IPS DF 4.7 (cell line): Measurements from ENCODE around the gene HMHB1.
A peak's percentile ranks its signal among the peaks of the same experiment; 100 is the strongest.
"Not testable (repeated sequence)": the region's sequence is repeated elsewhere in the genome, so short reads cannot be mapped to it uniquely, and the experiment has no call there.

Experiments used
- DNase-seq: peaks from one replicate; pipeline ENCODE4 v3.0.0-alpha.2; 2013; ENCODE audit warnings: low spot score; ENCODE audit errors: extremely low read depth

HMHB1 gene

GRCh38 chr5:143801252-143801939 lies 10.6 kb upstream of the HMHB1 start:
- no peak for DNase-seq

- no peak for DNase-seq
Measured at GRCh38 chr5:143805861-143806260, 6.1 kb upstream of the HMHB1 start.

- no peak for DNase-seq
Measured at GRCh38 chr5:143806579-143806978, 5.4 kb upstream of the HMHB1 start.

- no peak for DNase-seq
Measured at GRCh38 chr5:143807401-143807800, 4.6 kb upstream of the HMHB1 start.

- DNase-seq = not testable (repeated sequence)
Measured at GRCh38 chr5:143816370-143816769, 4.4 kb downstream of the HMHB1 start.

- DNase-seq = no peak
Measured at GRCh38 chr5:143819716-143820115, 7.8 kb downstream of the HMHB1 start.

- DNase-seq = no peak
Measured at GRCh38 chr5:143820451-143820850, 8.5 kb downstream of the HMHB1 start.

- peak; percentile 78 for DNase-seq
Measured at GRCh38 chr5:143824851-143825720, 13.1 kb downstream of the HMHB1 start.

GRCh38 chr5:143826951-143827444 lies 15.0 kb downstream of the HMHB1 start:
- DNase-seq = no peak

GRCh38 chr5:143828710-143829109 lies 16.7 kb downstream of the HMHB1 start:
- no peak for DNase-seq

GRCh38 chr5:143833177-143833576 lies 21.2 kb downstream of the HMHB1 start:
- DNase-seq = no peak

- DNase-seq = no peak
Measured at GRCh38 chr5:143835251-143835650, 23.3 kb downstream of the HMHB1 start.

GRCh38 chr5:143836161-143836725 lies 24.3 kb downstream of the HMHB1 start:
- DNase-seq = no peak

GRCh38 chr5:143837306-143837848 lies 25.4 kb downstream of the HMHB1 start:
- DNase-seq = no peak

- no peak for DNase-seq
Measured at GRCh38 chr5:143841446-143841845, 29.5 kb downstream of the HMHB1 start.

GRCh38 chr5:143842920-143843319 lies 31.0 kb downstream of the HMHB1 start:
- no peak for DNase-seq

GRCh38 chr5:143843461-143843860 lies 31.5 kb downstream of the HMHB1 start:
- no peak for DNase-seq

- no peak for DNase-seq
Measured at GRCh38 chr5:143850050-143850683, 38.2 kb downstream of the HMHB1 start.

- no peak for DNase-seq
Measured at GRCh38 chr5:143851383-143851782, 39.4 kb downstream of the HMHB1 start.

GRCh38 chr5:143860211-143860610 lies 48.2 kb downstream of the HMHB1 start:
- no peak for DNase-seq

GRCh38 chr5:143862271-143862670 lies 50.3 kb downstream of the HMHB1 start:
- no peak for DNase-seq
